ENCODE results near the gene AFF3.
A peak's percentile ranks its signal among the peaks of the same experiment; 100 is the strongest.
"Not testable (repeated sequence)": the region's sequence is repeated elsewhere in the genome, so short reads cannot be mapped to it uniquely, and the experiment has no call there.

Gene AFF3

GRCh38 chr2:100142393-100142792, at the start of gene AFF3:
Gene AFF3 (minus strand): TSS chr2:100142590. CDS start chr2:100104454, 38,136 bp downstream.
- DNase-seq = peak; percentile 25 to 70

DNA sequence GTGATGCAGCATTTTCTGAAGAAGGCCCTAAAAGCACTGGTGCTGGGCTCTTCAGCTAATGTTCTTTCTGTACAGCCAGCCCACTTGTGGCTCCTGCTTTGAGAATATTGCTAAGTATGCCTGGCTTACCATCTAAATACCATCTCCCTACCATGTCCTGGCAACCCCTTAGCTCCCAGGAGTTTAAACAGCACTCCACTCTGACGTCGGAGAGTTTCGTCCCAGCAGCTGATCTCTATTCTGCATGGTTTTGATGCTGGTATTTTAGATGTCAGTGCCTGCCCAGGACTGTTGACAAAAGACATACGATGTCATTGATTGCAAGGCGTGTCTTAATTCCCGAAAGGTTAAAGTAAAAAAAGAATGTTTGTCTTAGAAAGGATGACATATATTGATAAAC, 47.0 kb upstream of the AFF3 start:
- DNase-seq = no peak

- no peak for DNase-seq
Observed at GRCh38 chr2:100188326-100188725, 45.9 kb upstream of the AFF3 start.

DNA sequence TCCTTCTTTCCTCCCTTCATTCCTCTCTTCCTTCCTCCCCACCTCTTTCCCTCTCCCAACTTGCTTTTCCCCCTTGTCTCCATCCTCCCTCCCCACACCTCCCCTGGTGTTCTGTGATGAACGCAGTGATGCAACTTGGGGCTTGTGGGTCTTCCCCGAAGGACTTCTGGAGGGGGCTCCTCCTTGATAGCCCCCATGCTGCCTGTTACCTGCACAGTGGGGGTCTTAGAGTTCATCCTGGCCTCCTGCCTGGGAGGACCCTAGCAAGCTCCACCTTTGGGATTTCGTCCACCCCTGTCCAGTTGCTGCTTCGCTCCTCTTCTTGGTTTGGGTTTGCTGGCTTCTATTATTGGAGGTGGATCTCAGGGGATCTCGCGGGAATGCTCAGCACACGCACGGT, 43.7 kb upstream of the AFF3 start:
- no peak for DNase-seq

DNA sequence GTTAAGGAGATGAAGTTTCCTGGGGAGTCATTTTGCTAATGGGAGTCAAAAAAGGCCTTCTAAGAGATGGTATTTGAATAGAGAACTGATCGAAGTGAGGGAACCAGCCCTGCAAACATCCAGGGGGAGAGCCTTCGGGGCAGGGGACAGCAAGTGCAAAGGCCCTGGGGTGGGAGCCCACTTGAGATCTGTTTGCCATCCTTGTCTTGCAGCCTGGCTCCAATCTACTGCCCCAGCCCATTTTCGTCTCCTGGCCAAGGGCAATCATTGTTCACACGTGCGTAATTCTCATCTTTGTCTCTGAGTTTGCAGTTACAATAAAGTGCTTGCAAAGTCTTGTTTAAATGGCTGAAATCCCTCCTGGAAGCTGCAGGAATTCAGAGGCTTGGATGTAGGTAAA, 43.1 kb upstream of the AFF3 start:
- no peak for DNase-seq

DNA sequence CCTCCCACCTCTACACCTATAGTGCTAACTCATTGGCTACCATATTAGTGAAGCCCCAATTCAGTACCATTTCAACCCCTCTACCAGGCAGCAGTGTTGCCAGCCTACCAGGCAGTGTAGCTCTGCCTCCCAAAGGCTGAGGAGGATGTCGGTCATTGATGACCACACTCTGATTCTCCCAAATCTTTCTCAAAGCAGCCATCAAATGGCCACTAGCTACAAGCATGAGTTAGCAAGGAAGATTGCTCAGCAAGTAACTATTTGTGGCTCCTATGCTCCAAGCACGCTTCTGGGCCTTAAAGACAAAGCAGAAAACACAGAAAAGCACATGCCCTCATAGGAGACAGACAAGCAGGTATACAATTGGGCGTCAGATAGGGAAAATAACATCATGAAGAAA, 42.7 kb upstream of the AFF3 start:
- DNase-seq = no peak

DNA sequence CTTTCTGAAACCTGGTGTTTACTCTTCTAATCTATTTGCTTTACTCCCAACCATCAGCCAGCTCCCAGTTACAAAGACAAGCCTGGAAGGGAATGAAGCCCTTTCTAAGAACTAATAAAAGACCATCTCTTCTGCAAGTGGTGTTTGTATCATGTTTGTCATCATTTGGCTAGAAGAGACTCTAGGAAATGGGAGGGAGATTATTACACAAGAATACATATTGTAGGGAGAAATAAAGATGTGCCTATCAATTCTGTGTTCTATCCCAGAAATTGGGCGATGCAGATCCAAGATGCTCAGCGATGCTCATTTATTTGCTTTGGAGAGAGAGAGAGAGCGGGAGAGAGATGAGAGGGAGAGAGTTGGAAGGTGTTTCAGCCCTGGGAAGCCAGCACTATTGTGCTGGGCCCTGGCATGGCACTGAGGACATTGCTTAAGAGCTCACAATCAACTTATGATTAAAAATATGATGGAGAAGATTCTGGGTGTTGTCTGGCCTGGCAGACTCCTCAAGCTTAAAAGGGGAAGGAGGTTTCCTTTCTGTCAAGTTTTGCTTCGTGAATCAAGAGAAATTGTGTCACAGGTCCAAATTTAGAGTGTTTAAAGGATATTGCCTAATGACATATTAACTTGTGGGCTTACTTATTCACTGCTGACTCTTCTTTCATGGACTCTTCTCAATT, 41.8 kb upstream of the AFF3 start:
- DNase-seq = peak; percentile 60 to 63

DNA sequence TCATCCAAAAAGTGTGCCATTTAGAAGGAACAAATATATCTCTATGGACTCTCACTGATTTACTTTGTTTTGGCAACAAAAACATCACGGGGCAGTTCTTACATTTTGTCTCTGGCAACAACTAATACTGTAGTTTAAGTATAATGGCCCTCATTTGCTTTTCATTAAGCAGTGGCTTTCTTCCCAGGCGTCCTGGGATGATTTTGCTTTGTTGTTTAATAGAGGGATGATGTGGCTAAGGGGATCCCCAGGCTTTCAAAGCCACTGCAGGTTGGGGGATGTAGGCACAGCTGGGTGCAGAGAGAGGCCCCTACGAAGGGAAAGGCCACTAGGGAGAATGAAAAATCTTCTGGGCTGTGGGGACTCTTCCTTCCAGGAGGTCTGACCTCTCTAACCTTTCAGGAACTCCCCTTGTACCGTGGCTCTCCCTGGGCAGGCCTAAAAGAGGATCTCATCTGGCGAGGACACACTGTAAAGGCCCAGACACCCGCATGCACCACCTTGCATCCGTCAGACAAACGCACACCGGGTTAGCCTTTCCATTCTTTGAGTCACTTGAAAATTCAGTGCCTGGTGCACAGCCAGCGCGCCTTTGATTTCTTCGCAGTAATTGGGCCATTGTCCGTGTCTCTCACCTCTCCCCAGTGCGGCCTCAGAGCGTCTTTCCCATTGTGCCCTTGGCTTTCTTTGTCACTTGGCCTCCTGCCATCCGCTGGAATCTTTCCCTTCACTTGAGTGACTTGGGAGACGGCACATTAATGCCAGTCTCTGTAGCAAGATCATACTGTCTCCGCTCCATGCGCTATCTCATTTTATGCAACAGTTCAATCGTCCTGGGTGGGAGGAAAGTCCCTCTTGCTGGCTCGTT, 40.3 kb upstream of the AFF3 start:
- DNase-seq = no peak

DNA sequence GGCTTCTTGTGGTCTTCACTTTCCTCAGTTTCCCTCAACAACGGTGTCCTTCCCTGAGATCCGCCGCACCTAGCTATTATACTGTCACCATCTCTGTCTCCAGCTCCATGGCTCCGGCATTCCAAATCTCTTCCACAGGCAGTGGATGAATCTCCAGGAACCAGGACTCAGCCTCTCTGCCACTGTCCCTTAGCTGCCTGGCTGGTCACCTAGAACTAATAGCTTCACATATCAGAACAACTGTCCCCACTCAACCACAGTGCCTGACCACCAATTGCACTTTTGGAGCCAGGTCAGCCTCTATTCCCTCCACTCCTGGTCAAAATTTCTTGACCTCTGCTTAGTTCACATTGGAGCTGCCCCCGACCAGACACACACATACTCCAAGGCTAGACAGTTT, 38.1 kb upstream of the AFF3 start:
- DNase-seq = no peak

DNA sequence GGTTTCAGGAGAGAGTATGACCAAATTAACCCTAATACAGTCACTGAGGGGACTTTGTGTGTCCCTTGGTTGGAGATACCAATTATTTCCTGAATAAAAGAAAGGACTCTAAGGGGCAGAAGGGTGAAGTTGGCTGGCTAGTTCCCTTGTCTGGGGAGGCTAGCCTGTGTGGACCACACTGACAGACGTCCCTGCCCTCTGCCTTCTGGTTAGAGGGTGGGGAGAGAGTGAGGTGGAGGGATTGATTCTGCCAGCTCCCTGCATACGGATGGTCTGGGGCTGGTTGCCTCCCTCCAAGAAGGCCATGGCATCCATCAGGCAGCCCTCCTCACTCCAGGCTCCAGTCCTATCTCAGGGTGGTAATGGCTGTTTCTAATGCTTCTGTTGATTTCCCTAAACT, 37.4 kb upstream of the AFF3 start:
- DNase-seq = no peak

DNA sequence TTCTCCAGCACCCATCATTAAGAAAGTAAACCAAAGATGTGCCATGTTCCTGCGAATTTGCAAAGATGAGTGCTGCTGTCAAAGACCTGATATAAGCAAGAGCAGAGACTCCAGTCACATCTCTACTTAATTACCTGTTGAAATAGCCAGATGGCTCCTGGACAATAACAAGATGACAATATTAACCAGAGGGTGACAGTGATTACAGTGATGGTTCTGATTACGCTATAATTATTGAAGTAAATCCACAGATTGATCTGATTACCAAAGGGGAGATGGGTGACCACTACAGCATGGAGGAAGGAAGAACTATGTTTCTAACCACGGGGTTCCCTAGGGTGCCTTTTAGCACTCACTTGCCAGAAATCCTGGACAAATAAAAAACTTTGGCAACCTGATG, 36.5 kb upstream of the AFF3 start:
- no peak for DNase-seq

DNA sequence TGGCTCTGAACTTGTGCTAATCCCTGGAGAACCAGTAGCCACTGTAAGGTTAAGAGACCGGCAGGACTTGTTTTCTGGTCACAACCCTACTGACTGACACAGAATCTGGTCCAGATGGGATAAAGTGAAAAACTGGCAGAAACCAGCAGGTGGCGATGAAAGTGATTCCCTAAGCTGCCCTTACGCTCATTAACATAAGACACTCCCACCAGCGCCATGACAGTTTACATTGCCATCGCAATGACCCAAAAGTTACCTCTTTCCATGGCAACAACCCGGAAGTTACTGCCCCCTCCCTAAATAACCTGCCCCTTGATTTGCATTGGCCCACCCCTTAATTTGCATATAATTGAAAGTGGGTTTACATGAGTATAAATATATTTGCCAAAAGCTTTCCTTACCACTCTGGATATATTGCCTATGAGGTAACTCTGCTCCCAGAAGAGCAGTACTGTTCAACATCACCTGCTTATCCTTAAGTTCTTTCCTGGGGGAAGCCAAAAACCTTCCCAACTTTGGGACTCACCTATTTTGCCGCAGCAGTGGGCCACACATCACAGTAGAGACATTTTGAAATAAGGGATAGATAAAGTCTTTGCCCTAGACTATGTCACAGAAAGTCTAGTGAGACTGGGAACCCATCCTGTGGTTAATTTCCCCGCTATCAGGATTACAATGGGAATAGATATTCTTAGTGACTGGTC, 35.8 kb upstream of the AFF3 start:
- peak; percentile 54 to 75 for DNase-seq

GRCh38 chr2:100176925-100177324, 34.5 kb upstream of the AFF3 start:
- no peak for DNase-seq

- DNase-seq = no peak
Observed at GRCh38 chr2:100174026-100174431, 31.6 kb upstream of the AFF3 start.

DNA sequence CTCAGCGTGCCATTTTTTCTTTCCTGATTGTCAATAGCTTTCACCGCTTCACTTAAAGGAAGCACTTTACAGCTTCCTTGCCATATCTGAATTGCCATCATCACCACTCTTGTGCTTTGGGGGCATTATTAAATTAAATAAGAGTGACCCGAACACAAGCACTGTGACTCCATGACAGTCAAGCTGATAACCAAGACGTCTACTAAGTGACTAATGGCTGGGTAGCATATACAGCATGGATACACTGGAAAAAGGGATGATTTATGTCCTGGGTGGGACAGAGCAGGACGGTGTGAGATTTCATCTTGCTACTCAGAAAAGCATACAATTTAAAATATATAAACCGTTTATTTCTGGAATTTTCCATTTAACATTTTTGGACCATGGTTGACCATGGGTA, 24.3 kb upstream of the AFF3 start:
- no peak for DNase-seq

GRCh38 chr2:100163605-100164004, 21.2 kb upstream of the AFF3 start:
- no peak for DNase-seq

DNA sequence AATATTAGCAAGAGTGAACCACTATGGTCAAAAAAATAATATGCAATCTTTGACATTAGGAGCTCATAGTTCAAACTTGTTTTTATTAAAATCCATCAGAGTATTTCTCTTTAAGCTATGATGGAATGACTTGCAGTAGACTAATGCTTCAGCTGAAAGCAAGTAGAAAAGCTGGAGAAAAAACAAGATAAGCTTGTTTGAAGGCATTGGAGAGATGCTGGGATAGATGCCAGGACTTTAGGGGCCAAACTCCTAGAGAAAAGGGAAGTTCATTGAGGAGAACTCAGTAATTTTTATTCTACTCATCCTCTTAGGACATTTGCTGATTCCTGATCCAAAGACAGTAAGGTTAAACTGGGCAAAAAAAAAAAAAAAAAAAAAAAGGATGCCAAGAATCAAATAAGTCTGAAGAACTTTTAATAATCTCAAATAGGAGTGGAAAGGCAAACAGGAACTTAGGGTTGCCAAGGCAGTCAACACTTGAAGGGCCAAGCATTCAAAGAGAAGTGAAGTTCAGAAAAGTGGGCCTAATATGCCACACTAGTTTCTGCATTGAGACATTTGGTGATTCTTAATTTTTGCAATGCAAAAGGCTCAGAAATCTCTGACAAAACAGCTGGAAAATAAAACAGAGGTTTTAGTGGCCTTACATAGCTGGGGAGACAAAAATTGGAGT, 19.7 kb upstream of the AFF3 start:
- DNase-seq = no peak

- no peak for DNase-seq
Observed at GRCh38 chr2:100160396-100160795, 18.0 kb upstream of the AFF3 start.

GRCh38 chr2:100151832-100152231, 9.4 kb upstream of the AFF3 start:
- not testable (repeated sequence) for DNase-seq

- DNase-seq = no peak
Observed at GRCh38 chr2:100151310-100151709, 8.9 kb upstream of the AFF3 start.

GRCh38 chr2:100148883-100149282, 6.5 kb upstream of the AFF3 start:
- DNase-seq = no peak

GRCh38 chr2:100146657-100146960, 4.2 kb upstream of the AFF3 start:
- DNase-seq = peak; percentile 76 to 85

GRCh38 chr2:100145893-100146656, 3.7 kb upstream of the AFF3 start:
- no peak for DNase-seq
